WERI-Rb-1 (cell line): ENCODE data around the gene HOXB8.
A peak's percentile ranks its signal among the peaks of the same experiment; 100 is the strongest.

Experiments used
- DNase-seq: peaks from one replicate; pipeline ENCODE4 v3.0.0-alpha.2; 2020
- H3K27ac ChIP-seq: fragments of 250-450 bp; sonication (Bioruptor Pico); 2 replicates; pipeline ENCODE4 v1.5.1; 2020; ENCODE audit warnings: mild to moderate bottlenecking, moderate library complexity
- H3K27me3 ChIP-seq: fragments of 250-450 bp; sonication (Bioruptor Pico); 2 replicates; pipeline ENCODE4 v1.5.1; 2021; ENCODE audit warnings: mild to moderate bottlenecking, low read depth, moderate library complexity; ENCODE audit not compliant: insufficient read depth, severe bottlenecking
- H3K36me3 ChIP-seq: fragments of 250-450 bp; sonication (Bioruptor Pico); 2 replicates; pipeline ENCODE4 v1.5.1; 2020; ENCODE audit warnings: mild to moderate bottlenecking, moderate library complexity
- H3K4me3 ChIP-seq: 2 replicates; pipeline ENCODE4 v1.5.1; 2011; ENCODE audit warnings: low read depth, mild to moderate bottlenecking, control low read depth, low read length
- H3K9me3 ChIP-seq: fragments of 250-450 bp; sonication (Bioruptor Pico); 2 replicates; pipeline ENCODE4 v1.5.1; 2021; ENCODE audit warnings: mild to moderate bottlenecking, moderate library complexity; ENCODE audit not compliant: severe bottlenecking
- CTCF ChIP-seq: IDR thresholded peaks from 2 replicates; pipeline ENCODE4 v1.5.1; 2011; ENCODE audit warnings: low read depth, mild to moderate bottlenecking, control low read depth, inconsistent platforms, low read length

HOXB8 gene

GRCh38 chr17:48583708-48584222 lies 31.3 kb downstream of the HOXB8 start:
- Histone ChIP-seq H3K27ac (no peak overlapping the region), H3K9me3 (peaks cover 20% of the 10 kb centered on the region), H3K4me3 (no peak overlapping the region), H3K27me3 (peaks cover 98% of the 10 kb centered on the region), H3K36me3 (no peaks in the 10 kb centered on the region)
- DNase-seq = no peak
- no peak for TF ChIP-seq CTCF

GRCh38 chr17:48582750-48583069 lies 32.4 kb downstream of the HOXB8 start:
- Histone ChIP-seq H3K4me3 (no peak overlapping the region), H3K36me3 (no peaks in the 10 kb centered on the region), H3K9me3 (peaks cover 20% of the 10 kb centered on the region), H3K27me3 (peaks cover 92% of the 10 kb centered on the region), H3K27ac (no peak overlapping the region)
- TF ChIP-seq CTCF = no peak
- DNase-seq = no peak

GRCh38 chr17:48579760-48580554 lies 35.1 kb downstream of the HOXB8 start:
- no peak for DNase-seq
- peaks cover 91% of the 10 kb centered on the region for H3K27me3 ChIP-seq
- no peak overlapping the region for H3K4me3 ChIP-seq
- TF ChIP-seq CTCF = no peak
- peaks cover 14% of the 10 kb centered on the region for H3K9me3 ChIP-seq
- H3K27ac ChIP-seq = no peak overlapping the region
- H3K36me3 ChIP-seq = no peaks in the 10 kb centered on the region

- no peaks in the 10 kb centered on the region for H3K36me3 ChIP-seq
- H3K27ac ChIP-seq = no peak overlapping the region
- no peak overlapping the region for H3K4me3 ChIP-seq
- DNase-seq = no peak
- TF ChIP-seq CTCF = no peak
- peaks cover 93% of the 10 kb centered on the region for H3K27me3 ChIP-seq
- H3K9me3 ChIP-seq = peaks cover 14% of the 10 kb centered on the region
These were observed 35.7 kb downstream of the HOXB8 start for GRCh38 chr17:48579471-48579759.

GRCh38 chr17:48578616-48579470 lies 36.2 kb downstream of the HOXB8 start:
- no peak for TF ChIP-seq CTCF
- peaks cover 14% of the 10 kb centered on the region for H3K9me3 ChIP-seq
- peak overlapping the region; percentile 44 for H3K4me3 ChIP-seq
- H3K27ac ChIP-seq = no peak overlapping the region
- H3K36me3 ChIP-seq = no peaks in the 10 kb centered on the region
- peaks cover 93% of the 10 kb centered on the region for H3K27me3 ChIP-seq
- no peak for DNase-seq
